Measurements from ENCODE around the gene GCM1. TPM values are rescaled to one million over a fixed set of nuclear protein-coding genes. Genes with fewer than 3 reads are reported as not detected.
A peak's percentile ranks its signal among the peaks of the same experiment; 100 is the strongest.

Gene GCM1
- polyA plus RNA-seq, 3 donors: 0.08 TPM; not detected in 2

GRCh38 chr6:53195048-53195447 is 46.4 kb upstream of the GCM1 start:
- no peaks in the 10 kb centered on the region for H3K36me3 ChIP-seq (replicated peaks in 1 of 2; ENCODE audit: control insufficient read depth in 1 of 2, insufficient read depth in 2 of 2, low read length in 2 of 2)
- no peak overlapping the region for H3K4me2 ChIP-seq (replicated peaks; ENCODE audit: extremely low read depth, low read length, poor library complexity, severe bottlenecking)
- H4K20me1 ChIP-seq (ENCODE audit: insufficient read depth, low read length): no peaks in the 10 kb centered on the region
- H3K4me1 Mint-ChIP-seq: peaks cover 29% of the 10 kb centered on the region
- H3K4me1 ChIP-seq (ENCODE audit: control insufficient read depth in 1 of 2, insufficient read depth in 2 of 2, low read length in 2 of 2): peaks cover 17 to 27% of the 10 kb centered on the region in 2 donors
- no peak for DNase-seq
- no peaks in the 10 kb centered on the region for H3K36me3 Mint-ChIP-seq
- WGBS (ENCODE audit: insufficient coverage): no CpG with 5 or more reads among the region's 4 CpGs
- no peak overlapping the region for H2AFZ ChIP-seq (ENCODE audit: insufficient read depth, low read depth, low read length, poor library complexity, severe bottlenecking)
- no peak overlapping the region for H3K27ac Mint-ChIP-seq
- TF ChIP-seq CTCF (IDR thresholded peaks at IDR 0.05): no peak
- H3K27ac ChIP-seq (ENCODE audit: low read depth in 1 of 2, low read length in 2 of 2): no peak overlapping the region
- intact Hi-C loops (cut with micrococcal nuclease): loop anchor here in 1 of 2 donors (5.0 kb wide), 1 partner anchor 42 kb away; no protein-coding TSS in a partner anchor
- H3K9me3 Mint-ChIP-seq: peaks cover 0 to 3% (median 2%) of the 10 kb centered on the region in 7 donors
- no peaks in the 10 kb centered on the region for H3K9me3 ChIP-seq (replicated peaks in 1 of 2; ENCODE audit: control insufficient read depth in 1 of 2, insufficient read depth in 1 of 2, low read length in 2 of 2)
- H3K4me3 Mint-ChIP-seq: no peak overlapping the region
- no peaks in the 10 kb centered on the region for H3K27me3 ChIP-seq (ENCODE audit: control insufficient read depth in 2 of 2, insufficient read depth in 2 of 2, low read length in 2 of 2)
- H3K79me2 ChIP-seq (ENCODE audit: insufficient read depth, low read length): no peaks in the 10 kb centered on the region
- H3K27me3 Mint-ChIP-seq (ENCODE audit: low read depth in 3 of 3): peaks cover 0 to 1% (median 0%) of the 10 kb centered on the region in 3 donors
- H3K9ac ChIP-seq (ENCODE audit: insufficient read depth, low read length, poor library complexity, severe bottlenecking): no peak overlapping the region
- H3K4me3 ChIP-seq (replicated peaks in 1 of 3; ENCODE audit: low read depth in 2 of 3, low read length in 3 of 3): no peak overlapping the region

GRCh38 chr6:53192682-53193188 is 44.1 kb upstream of the GCM1 start:
- Histone ChIP-seq H3K79me2 (ENCODE audit: insufficient read depth, low read length) (no peaks in the 10 kb centered on the region), H3K4me3 (replicated peaks in 1 of 3; ENCODE audit: low read depth in 2 of 3, low read length in 3 of 3) (no peak overlapping the region), H3K27me3 (ENCODE audit: control insufficient read depth in 2 of 2, insufficient read depth in 2 of 2, low read length in 2 of 2) (no peaks in the 10 kb centered on the region), H3K9ac (ENCODE audit: insufficient read depth, low read length, poor library complexity, severe bottlenecking) (no peak overlapping the region), H4K20me1 (ENCODE audit: insufficient read depth, low read length) (no peaks in the 10 kb centered on the region), H3K9me3 (replicated peaks in 1 of 2; ENCODE audit: control insufficient read depth in 1 of 2, insufficient read depth in 1 of 2, low read length in 2 of 2) (no peaks in the 10 kb centered on the region), H3K27ac (ENCODE audit: low read depth in 1 of 2, low read length in 2 of 2) (no peak overlapping the region), H2AFZ (ENCODE audit: insufficient read depth, low read depth, low read length, poor library complexity, severe bottlenecking) (peak overlapping the region; percentile 52), H3K4me2 (replicated peaks; ENCODE audit: extremely low read depth, low read length, poor library complexity, severe bottlenecking) (no peak overlapping the region), H3K4me1 (ENCODE audit: control insufficient read depth in 1 of 2, insufficient read depth in 2 of 2, low read length in 2 of 2) (peaks cover 2 to 14% of the 10 kb centered on the region in 2 donors), H3K36me3 (replicated peaks in 1 of 2; ENCODE audit: control insufficient read depth in 1 of 2, insufficient read depth in 2 of 2, low read length in 2 of 2) (no peaks in the 10 kb centered on the region)
- intact Hi-C loops (cut with micrococcal nuclease): no loop called here
- Mint-ChIP-seq H3K27ac (no peak overlapping the region), H3K9me3 (peaks cover 0 to 3% (median 0%) of the 10 kb centered on the region in 7 donors), H3K36me3 (no peaks in the 10 kb centered on the region), H3K27me3 (ENCODE audit: low read depth in 3 of 3) (peaks cover 0 to 2% (median 1%) of the 10 kb centered on the region in 3 donors), H3K4me3 (no peak overlapping the region), H3K4me1 (peaks cover 18% of the 10 kb centered on the region)
- 100% methylated on average over 2 of the region's 5 CpGs for WGBS (ENCODE audit: insufficient coverage)
- DNase-seq: no peak
- no peak for TF ChIP-seq CTCF (IDR thresholded peaks at IDR 0.05)
